Measurements from ENCODE around the gene SIPA1L2. TPM values are rescaled to one million over a fixed set of nuclear protein-coding genes. Genes with fewer than 3 reads are reported as not detected.

Gene SIPA1L2
- total and polyA plus RNA-seq, 2 of the 4 experiments (the other 2 are of a cell fraction): 7.1 to 13.4 TPM

DNA sequence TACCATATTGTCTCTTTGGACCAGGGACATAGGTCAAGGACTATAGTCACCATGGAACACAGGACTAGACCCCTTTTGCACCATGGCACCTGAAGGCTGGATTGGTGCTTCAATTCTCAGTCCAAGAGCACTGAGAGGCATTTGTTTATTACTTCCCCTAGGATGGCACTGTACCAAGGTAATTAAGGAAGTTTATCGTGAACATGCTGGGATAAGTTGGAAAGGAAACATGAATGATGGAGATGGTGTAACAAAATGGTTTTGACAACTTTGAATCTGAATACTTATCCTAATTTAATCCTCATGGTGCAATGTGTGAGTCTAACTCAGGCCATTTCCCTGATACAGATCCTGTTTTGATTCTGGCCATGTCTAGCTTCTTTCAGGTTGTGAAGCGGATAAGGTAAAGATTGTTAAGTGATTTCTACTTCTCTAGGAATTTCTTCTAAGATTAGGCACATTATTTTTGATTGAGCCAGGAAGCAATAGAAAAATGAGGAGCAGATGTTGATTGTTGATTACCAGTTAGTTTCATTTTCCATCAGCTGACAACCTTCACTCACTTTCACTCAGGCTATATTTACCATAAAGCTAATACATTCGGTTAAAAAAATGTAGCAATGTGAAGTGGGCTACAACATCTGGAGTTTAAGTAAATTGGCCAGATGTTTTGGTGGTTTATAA is 37.3 kb upstream of the SIPA1L2 start:
- H3K9me3 ChIP-seq (ENCODE audit: control insufficient read depth, insufficient read depth, low read length): no peaks in the 10 kb centered on the region
- H2BK15ac ChIP-seq (ENCODE audit: low read depth, low read length): no peak overlapping the region
- no peaks in the 10 kb centered on the region for H3K9me1 ChIP-seq (ENCODE audit: insufficient read depth, low read length)
- H2AK9ac ChIP-seq (replicated peaks; ENCODE audit: low read depth, low read length, poor library complexity): no peak overlapping the region
- BruUV-seq (replicated peaks): no TSS peak
- dilution Hi-C loops (cut with HindIII; ENCODE audit: low sequenced_read_pairs, unreplicated experiment): no loop called here
- H2BK5ac ChIP-seq (ENCODE audit: low read depth, low read length, poor library complexity, severe bottlenecking): no peak overlapping the region
- peaks cover 2% of the 10 kb centered on the region; the same call in 1 of the 2 replicates for H3K4me1 ChIP-seq (ENCODE audit: control insufficient read depth, insufficient read depth, low read length)
- intact Hi-C loops (cut with micrococcal nuclease): no loop called here
- peak overlapping the region; percentile 79 for H3K4me2 ChIP-seq (ENCODE audit: low read depth, low read length)
- WGBS, 2 experiments (ENCODE audit: extremely low coverage in 2 of 2, insufficient read length in 1 of 2): no CpG with 5 or more reads among the region's 3 CpGs
- no peaks in the 10 kb centered on the region for H3K36me3 ChIP-seq (ENCODE audit: control insufficient read depth, insufficient read depth, low read length)
- H4K20me1 ChIP-seq (ENCODE audit: insufficient read depth, low read length): no peaks in the 10 kb centered on the region
- TF ChIP-seq BHLHE40 (IDR thresholded peaks at IDR 0.05; ENCODE audit: low read depth, low read length) (no peak), CEBPB (IDR thresholded peaks at IDR 0.05; ENCODE audit: low read depth, low read length) (no peak), CHD1 (IDR thresholded peaks at IDR 0.05; ENCODE audit: low read depth, low read length) (no peak), RAD21 (IDR thresholded peaks at IDR 0.05; ENCODE audit: low read length) (no peak), POLR2A (IDR thresholded peaks at IDR 0.05; ENCODE audit: low read depth, low read length) (no peak), NFE2L2 (IDR thresholded peaks at IDR 0.05; ENCODE audit: low read depth, low read length) (no peak), RCOR1 (IDR thresholded peaks at IDR 0.05; ENCODE audit: insufficient replicate concordance, low read length) (no peak), MAZ (IDR thresholded peaks at IDR 0.05; ENCODE audit: borderline replicate concordance, low read depth, low read length) (no peak), FOS (IDR thresholded peaks at IDR 0.05; ENCODE audit: low read depth, low read length) (no peak)
- TF ChIP-seq, protein P1, sequence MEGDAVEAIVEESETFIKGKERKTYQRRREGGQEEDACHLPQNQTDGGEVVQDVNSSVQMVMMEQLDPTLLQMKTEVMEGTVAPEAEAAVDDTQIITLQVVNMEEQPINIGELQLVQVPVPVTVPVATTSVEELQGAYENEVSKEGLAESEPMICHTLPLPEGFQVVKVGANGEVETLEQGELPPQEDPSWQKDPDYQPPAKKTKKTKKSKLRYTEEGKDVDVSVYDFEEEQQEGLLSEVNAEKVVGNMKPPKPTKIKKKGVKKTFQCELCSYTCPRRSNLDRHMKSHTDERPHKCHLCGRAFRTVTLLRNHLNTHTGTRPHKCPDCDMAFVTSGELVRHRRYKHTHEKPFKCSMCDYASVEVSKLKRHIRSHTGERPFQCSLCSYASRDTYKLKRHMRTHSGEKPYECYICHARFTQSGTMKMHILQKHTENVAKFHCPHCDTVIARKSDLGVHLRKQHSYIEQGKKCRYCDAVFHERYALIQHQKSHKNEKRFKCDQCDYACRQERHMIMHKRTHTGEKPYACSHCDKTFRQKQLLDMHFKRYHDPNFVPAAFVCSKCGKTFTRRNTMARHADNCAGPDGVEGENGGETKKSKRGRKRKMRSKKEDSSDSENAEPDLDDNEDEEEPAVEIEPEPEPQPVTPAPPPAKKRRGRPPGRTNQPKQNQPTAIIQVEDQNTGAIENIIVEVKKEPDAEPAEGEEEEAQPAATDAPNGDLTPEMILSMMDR (conservative IDR thresholded peaks at IDR 0.05; ENCODE audit: low read depth, low read length): no peak
- TF ChIP-seq, protein P2, sequence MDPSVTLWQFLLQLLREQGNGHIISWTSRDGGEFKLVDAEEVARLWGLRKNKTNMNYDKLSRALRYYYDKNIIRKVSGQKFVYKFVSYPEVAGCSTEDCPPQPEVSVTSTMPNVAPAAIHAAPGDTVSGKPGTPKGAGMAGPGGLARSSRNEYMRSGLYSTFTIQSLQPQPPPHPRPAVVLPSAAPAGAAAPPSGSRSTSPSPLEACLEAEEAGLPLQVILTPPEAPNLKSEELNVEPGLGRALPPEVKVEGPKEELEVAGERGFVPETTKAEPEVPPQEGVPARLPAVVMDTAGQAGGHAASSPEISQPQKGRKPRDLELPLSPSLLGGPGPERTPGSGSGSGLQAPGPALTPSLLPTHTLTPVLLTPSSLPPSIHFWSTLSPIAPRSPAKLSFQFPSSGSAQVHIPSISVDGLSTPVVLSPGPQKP (IDR thresholded peaks at IDR 0.05; ENCODE audit: borderline replicate concordance, low read depth, low read length): no peak
- H3K14ac ChIP-seq (replicated peaks; ENCODE audit: low read depth, low read length): no peak overlapping the region
- no peaks in the 10 kb centered on the region for H3K79me1 ChIP-seq (ENCODE audit: low read depth in 1 of 2, low read length in 2 of 2)
- ChIA-PET POLR2A (ENCODE audit: unreplicated experiment) (no interaction called here), CTCF (no interaction called here)
- in situ Hi-C loops (cut with MboI; ENCODE audit: low sequenced_read_pairs): no loop called here
- no peaks in the 10 kb centered on the region for H3K27me3 ChIP-seq (ENCODE audit: control insufficient read depth, insufficient read depth, low read length)
- H2BK20ac ChIP-seq (ENCODE audit: low read depth, low read length): no peak overlapping the region
- H3K23ac ChIP-seq (ENCODE audit: low read depth, low read length): no peak overlapping the region
- no peak overlapping the region for H3K56ac ChIP-seq (ENCODE audit: extremely low read depth, insufficient read depth, low read length)
- no peak overlapping the region for H2BK120ac ChIP-seq (ENCODE audit: low read depth, low read length)
- ATAC-seq (ENCODE audit: low read depth) (no peak), DNase-seq (no peak)
- H2AK5ac ChIP-seq (ENCODE audit: low read depth, low read length): peak overlapping the region; percentile 31; the same call in 1 of the 2 replicates
- H4K91ac ChIP-seq (ENCODE audit: insufficient read depth, low read depth, low read length): no peak overlapping the region
- no peak overlapping the region for H3K9ac ChIP-seq (ENCODE audit: low read depth, low read length)
- no peak overlapping the region for H3K18ac ChIP-seq (ENCODE audit: low read depth, low read length)
- H2AFZ ChIP-seq (replicated peaks; ENCODE audit: low read length, poor library complexity): no peak overlapping the region
- no peak overlapping the region for H3K4me3 ChIP-seq (ENCODE audit: insufficient read depth, low read depth, low read length)
- no peak overlapping the region; the same call in 1 of the 2 replicates for H4K5ac ChIP-seq (ENCODE audit: low read depth, low read length)
- H4K8ac ChIP-seq (ENCODE audit: low read depth in 2 of 2, low read length in 2 of 2): no peak overlapping the region
- no peak overlapping the region for H3K4ac ChIP-seq (ENCODE audit: low read depth, low read length)
- H3K27ac ChIP-seq (ENCODE audit: insufficient read depth, low read length): no peak overlapping the region

Data from IMR-90 (cell line).